Cardiac muscle cell (in vitro differentiated cells and primary cell): ENCODE results near the gene SMAD1. TPM values are rescaled to one million over a fixed set of nuclear protein-coding genes. Genes with fewer than 3 reads are reported as not detected.

ENCODE experiments used
- DNase-seq, 2 donors: peaks; one replicate each; pipeline versions ENCODE4 v3.0.0 to v3.0.0-alpha.2; 2010 to 2017; ENCODE audit warnings: low read depth in 1 of 2, low spot score in 1 of 2
- H3K27ac ChIP-seq: fragments of 200-600 bp; sonication (generic); 2 replicates; pipeline ENCODE4 v1.5.1; 2016
- H3K27me3 ChIP-seq: fragments of 200-600 bp; sonication (generic); 2 replicates; pipeline ENCODE4 v1.6.0; 2016; ENCODE audit warnings: control low read depth
- H3K36me3 ChIP-seq: fragments of 200-600 bp; sonication (generic); 2 replicates; pipeline ENCODE4 v1.5.1; 2016; ENCODE audit warnings: control low read depth
- H3K4me1 ChIP-seq: fragments of 200-600 bp; sonication (generic); 2 replicates; pipeline ENCODE4 v1.8.1; 2017; ENCODE audit warnings: low read depth, mild to moderate bottlenecking, mixed run types
- H3K4me3 ChIP-seq: fragments of 200-600 bp; sonication (generic); 2 replicates; pipeline ENCODE4 v1.5.1; 2016; ENCODE audit warnings: mild to moderate bottlenecking
- H3K9me3 ChIP-seq: fragments of 200-600 bp; sonication (generic); 2 replicates; pipeline ENCODE4 v1.5.1; 2017; ENCODE audit warnings: low read depth, mild to moderate bottlenecking, control low read depth
- CTCF ChIP-seq: IDR thresholded peaks from 2 replicates; pipeline ENCODE4 v1.5.1; 2012; ENCODE audit warnings: low read depth, mild to moderate bottlenecking, low read length
- polyA plus RNA-seq: library from polyadenylated mRNA; unstranded; fragments of >200 nt; fragmentation: Nextera tagmentation; extraction: Ambion mirVana; gene quantifications from 2 replicates; pipeline ENCODE4 v1.2.1, GENCODE V29; 2016
- total RNA-seq: library from RNA; depleted of rRNA; stranded (reverse); fragments of >200 nt; gene quantifications from 2 replicates; pipeline ENCODE4 v1.2.3, GENCODE V29; 2016

SMAD1 gene
- total and polyA plus RNA-seq, 2 experiments from 2014 or later = 28.0 to 29.3 TPM

- H3K4me3 ChIP-seq = peak overlapping the region; percentile 89
- H3K36me3 ChIP-seq = no peaks in the 10 kb centered on the region
- H3K4me1 ChIP-seq = peaks cover 19% of the 10 kb centered on the region
- no peaks in the 10 kb centered on the region for H3K9me3 ChIP-seq
- peak; percentile 77 to 80 for DNase-seq
- peak; percentile 22 for TF ChIP-seq CTCF
- peak overlapping the region; percentile 98 for H3K27ac ChIP-seq
- no peaks in the 10 kb centered on the region for H3K27me3 ChIP-seq
Measured at GRCh38 chr4:145482209-145483037, 770 bp downstream of the SMAD1 start.

GRCh38 chr4:145483514-145483913 is 1.9 kb downstream of the SMAD1 start:
- no peak for DNase-seq
- peak overlapping the region; percentile 98 for H3K27ac ChIP-seq
- no peak for TF ChIP-seq CTCF
- H3K27me3 ChIP-seq = no peaks in the 10 kb centered on the region
- H3K36me3 ChIP-seq = no peaks in the 10 kb centered on the region
- H3K4me3 ChIP-seq = peak overlapping the region; percentile 89
- no peaks in the 10 kb centered on the region for H3K9me3 ChIP-seq
- H3K4me1 ChIP-seq = peaks cover 21% of the 10 kb centered on the region

GRCh38 chr4:145484225-145484846 is 2.7 kb downstream of the SMAD1 start:
- no peak overlapping the region for H3K4me3 ChIP-seq
- no peaks in the 10 kb centered on the region for H3K9me3 ChIP-seq
- no peak overlapping the region for H3K27ac ChIP-seq
- DNase-seq = no peak
- no peak for TF ChIP-seq CTCF
- peaks cover 21% of the 10 kb centered on the region for H3K4me1 ChIP-seq
- no peaks in the 10 kb centered on the region for H3K36me3 ChIP-seq
- H3K27me3 ChIP-seq = no peaks in the 10 kb centered on the region

GRCh38 chr4:145485120-145485519 is 3.5 kb downstream of the SMAD1 start:
- Histone ChIP-seq H3K4me1 (peaks cover 21% of the 10 kb centered on the region), H3K27me3 (no peaks in the 10 kb centered on the region), H3K27ac (no peak overlapping the region), H3K9me3 (no peaks in the 10 kb centered on the region), H3K36me3 (no peaks in the 10 kb centered on the region), H3K4me3 (no peak overlapping the region)
- no peak for DNase-seq
- no peak for TF ChIP-seq CTCF

GRCh38 chr4:145486603-145487002 is 5.0 kb downstream of the SMAD1 start:
- Histone ChIP-seq H3K27ac (no peak overlapping the region), H3K4me3 (no peak overlapping the region), H3K27me3 (no peaks in the 10 kb centered on the region), H3K4me1 (peaks cover 31% of the 10 kb centered on the region), H3K9me3 (no peaks in the 10 kb centered on the region), H3K36me3 (no peaks in the 10 kb centered on the region)
- DNase-seq = no peak
- TF ChIP-seq CTCF = no peak
